Erythroblast (primary cell): Measurements from ENCODE around the gene BOD1.

Source experiments
- GATA1 ChIP-seq: IDR thresholded peaks from 2 replicates; pipeline ENCODE4 v1.6.1; 2011; ENCODE audit warnings: low read depth, mild to moderate bottlenecking, control low read depth, low read length, moderate library complexity
- POLR2A ChIP-seq: IDR thresholded peaks from 2 replicates; pipeline ENCODE4 v1.6.1; 2011; ENCODE audit warnings: mild to moderate bottlenecking, low read length

- TF ChIP-seq POLR2A, result no peak
- TF ChIP-seq GATA1, result no peak
Observed at GRCh38 chr5:173577166-173577565, 39.3 kb downstream of the BOD1 start.
